Measurements from ENCODE around the gene VAV2. TPM values are rescaled to one million over a fixed set of nuclear protein-coding genes. Genes with fewer than 3 reads are reported as not detected.

The VAV2 gene
- total RNA-seq, 1 experiment from 2014 or later, result 24.7 TPM

- Histone ChIP-seq H3K36me3 (ENCODE audit: control insufficient read depth, insufficient read depth, low read length) (no peaks in the 10 kb centered on the region), H3K4me3 (ENCODE audit: low read depth in 2 of 2, low read length in 2 of 2) (no peak overlapping the region), H3K27ac (ENCODE audit: low read length) (no peak overlapping the region), H3K9me3 (ENCODE audit: control insufficient read depth, insufficient read depth, low read depth, low read length) (no peaks in the 10 kb centered on the region), H3K4me1 (ENCODE audit: control insufficient read depth, insufficient read depth, low read length) (no peaks in the 10 kb centered on the region), H3K27me3 (ENCODE audit: control insufficient read depth, insufficient read depth, low read length) (no peaks in the 10 kb centered on the region)
- intact Hi-C loops (cut with micrococcal nuclease; ENCODE audit: unreplicated experiment) (no loop called here), in situ Hi-C loops (cut with HindIII; ENCODE audit: low pct_unique_long_range_greater_than_20kb, low sequenced_read_pairs) (no loop called here)
- no peak for TF ChIP-seq SIN3A (IDR thresholded peaks at IDR 0.05; ENCODE audit: borderline replicate concordance, insufficient read depth, low read depth, low read length)
- no peak for TF ChIP-seq CTCF (IDR thresholded peaks at IDR 0.05)
- TF ChIP-seq TCF7L2 (IDR thresholded peaks at IDR 0.05; ENCODE audit: low read depth, low read length), result no peak
- TF ChIP-seq REST (IDR thresholded peaks at IDR 0.05; ENCODE audit: insufficient read depth in 1 of 2, low read depth in 2 of 2, low read length in 1 of 2), result no peak
- no peak for TF ChIP-seq POLR2AphosphoS5 (IDR thresholded peaks at IDR 0.05; ENCODE audit: low read depth, low read length)
- ChIA-PET POLR2A (no interaction called here), CTCF (interaction anchor here (0.6 to 1.2 kb wide), 2 partner anchors 214 to 242 kb away, joined by 3 to 4 read pairs; no protein-coding TSS in a partner anchor)
- BruUV-seq (replicated peaks), result no TSS peak
- DNase-seq (ENCODE audit: low read depth, low spot score), result no peak
- ATAC-seq, result no peak
Measured at GRCh38 chr9:133780404-133780945, 211.6 kb downstream of the VAV2 start.

- CTCF ChIA-PET, result no interaction called here
- no peak for ATAC-seq
Measured at GRCh38 chr9:133779516-133780403, 212.4 kb downstream of the VAV2 start.

More at GRCh38 chr9:133779516-133780403, 212.4 kb downstream of the VAV2 start:
- DNase-seq (ENCODE audit: low read depth, low spot score), result no peak
- Histone ChIP-seq H3K4me1 (ENCODE audit: control insufficient read depth, insufficient read depth, low read length) (no peaks in the 10 kb centered on the region), H3K36me3 (ENCODE audit: control insufficient read depth, insufficient read depth, low read length) (no peaks in the 10 kb centered on the region), H3K27ac (ENCODE audit: low read length) (no peak overlapping the region), H3K9me3 (ENCODE audit: control insufficient read depth, insufficient read depth, low read depth, low read length) (no peaks in the 10 kb centered on the region), H3K4me3 (ENCODE audit: low read depth in 2 of 2, low read length in 2 of 2) (no peak overlapping the region), H3K27me3 (ENCODE audit: control insufficient read depth, insufficient read depth, low read length) (no peaks in the 10 kb centered on the region)
- POLR2A ChIA-PET, result no interaction called here
- BruUV-seq (replicated peaks), result no TSS peak
- TF ChIP-seq REST (IDR thresholded peaks at IDR 0.05; ENCODE audit: insufficient read depth in 1 of 2, low read depth in 2 of 2, low read length in 1 of 2) (no peak), TCF7L2 (IDR thresholded peaks at IDR 0.05; ENCODE audit: low read depth, low read length) (no peak), POLR2AphosphoS5 (IDR thresholded peaks at IDR 0.05; ENCODE audit: low read depth, low read length) (no peak), SIN3A (IDR thresholded peaks at IDR 0.05; ENCODE audit: borderline replicate concordance, insufficient read depth, low read depth, low read length) (no peak), CTCF (IDR thresholded peaks at IDR 0.05) (no peak)
- in situ Hi-C loops (cut with HindIII; ENCODE audit: low pct_unique_long_range_greater_than_20kb, low sequenced_read_pairs) (no loop called here), intact Hi-C loops (cut with micrococcal nuclease; ENCODE audit: unreplicated experiment) (no loop called here)
